H1 (cell line): ENCODE results near the gene JTB. TPM values are rescaled to one million over a fixed set of nuclear protein-coding genes. Genes with fewer than 3 reads are reported as not detected.
A peak's percentile ranks its signal among the peaks of the same experiment; 100 is the strongest.

Source experiments
- CTCF ChIA-PET: fragments of 300-600 bp; sonication (Branson Sonifier 250); formaldehyde crosslinking; loops from one replicate; lab custom pipeline; 2021; ENCODE audit not compliant: partially characterized antibody; lab: Charles Lee
- POLR2A ChIA-PET: fragments of 300-600 bp; sonication (Branson Sonifier 250); formaldehyde crosslinking; loops from one replicate; lab custom pipeline; 2021; ENCODE audit warnings: inconsistent platforms; ENCODE audit not compliant: partially characterized antibody; lab: Charles Lee
- DNase-seq, 2 experiments: peaks; one replicate each; pipeline versions ENCODE4 v3.0.0 to v3.0.0-alpha.2; 2010 to 2022; ENCODE audit warnings: low spot score in 2 of 2, low read depth in 1 of 2, mixed read lengths in 1 of 2
- FAIRE-seq: peaks from 2 replicates; lab custom pipeline; 2011; peaks lifted over from hg19 to GRCh38; lab: Jason Lieb, UNC
- H2AFZ ChIP-seq: 2 replicates; pipeline ENCODE4 v1.8.1; 2012; ENCODE audit warnings: low read length, inconsistent platforms
- H2AK5ac ChIP-seq: 2 replicates; pipeline ENCODE4 v1.6.1; 2013; ENCODE audit warnings: low read depth, low read length
- H2BK120ac ChIP-seq: replicated peaks from 2 replicates; pipeline ENCODE3; 2013; ENCODE audit warnings: low read depth, low read length, inconsistent platforms
- H2BK12ac ChIP-seq: 2 replicates; pipeline ENCODE4 v1.6.1; 2013; ENCODE audit warnings: low read depth, low read length
- H2BK15ac ChIP-seq: 2 replicates; pipeline ENCODE4 v1.6.1; 2013; ENCODE audit warnings: low read length
- H2BK20ac ChIP-seq: 2 replicates; pipeline ENCODE4 v1.6.1; 2013; ENCODE audit warnings: low read length
- H2BK5ac ChIP-seq: 2 replicates; pipeline ENCODE4 v1.6.1; 2013; ENCODE audit warnings: low read depth, low read length
- H3K14ac ChIP-seq: 2 replicates; pipeline ENCODE4 v1.6.1; 2013; ENCODE audit warnings: inconsistent platforms; ENCODE audit not compliant: insufficient read length
- H3K18ac ChIP-seq: 2 replicates; pipeline ENCODE4 v1.6.1; 2013; ENCODE audit warnings: low read length; ENCODE audit errors: extremely low read depth
- H3K23ac ChIP-seq: 2 replicates; pipeline ENCODE4 v1.6.1; 2013; ENCODE audit warnings: inconsistent platforms; ENCODE audit not compliant: insufficient read length
- H3K23me2 ChIP-seq: 2 replicates; pipeline ENCODE4 v1.6.1; 2013; ENCODE audit warnings: low read depth, low read length
- H3K27ac ChIP-seq: 2 replicates; pipeline ENCODE4 v1.6.1; 2011; ENCODE audit warnings: low read depth, low read length, inconsistent platforms
- H3K27me3 ChIP-seq, 4 experiments: replicated peaks in 1 of 4; 1 replicate in 1 of 4; 2 replicates in 3 of 4; pipeline versions ENCODE4 v1.6.1 to v1.8.1; 2011 to 2013; ENCODE audit warnings: low read length in 3 of 4, mild to moderate bottlenecking in 3 of 4, inconsistent platforms in 2 of 4, mixed read lengths in 2 of 4, moderate library complexity in 1 of 4; ENCODE audit not compliant: control insufficient read depth in 3 of 4, insufficient read depth in 3 of 4; ENCODE audit errors: extremely low read depth in 1 of 4
- H3K36me3 ChIP-seq, 4 experiments: 2 replicates each; pipeline versions ENCODE4 v1.6.1 to v1.8.1; 2011 to 2013; ENCODE audit warnings: mild to moderate bottlenecking in 4 of 4, low read length in 3 of 4, moderate library complexity in 2 of 4, control low read depth in 1 of 4, inconsistent platforms in 1 of 4; ENCODE audit not compliant: insufficient read depth in 4 of 4, control insufficient read depth in 2 of 4
- H3K4ac ChIP-seq: replicated peaks from 2 replicates; pipeline ENCODE3; 2013; ENCODE audit warnings: low read length, low read depth, mixed read lengths, inconsistent platforms; ENCODE audit not compliant: insufficient read length
- H3K4me1 ChIP-seq, 4 experiments: replicated peaks in 1 of 4; 1 replicate in 1 of 4; 2 replicates in 3 of 4; pipeline versions ENCODE4 v1.6.1 to v1.8.1; 2011 to 2013; ENCODE audit warnings: low read length in 3 of 4, inconsistent platforms in 2 of 4, mixed read lengths in 1 of 4; ENCODE audit not compliant: insufficient read depth in 4 of 4, control insufficient read depth in 3 of 4
- H3K4me2 ChIP-seq, 2 experiments: 2 replicates each; pipeline versions ENCODE4 v1.6.1 to v1.8.1; 2011 to 2013; ENCODE audit warnings: low read depth in 2 of 2, low read length in 2 of 2, control low read depth in 1 of 2, inconsistent platforms in 1 of 2, mild to moderate bottlenecking in 1 of 2; ENCODE audit not compliant: insufficient read depth in 1 of 2
- H3K4me3 ChIP-seq, 4 experiments: fragments of 200-600, 300-600 bp in 1 of 4; sonication (generic), shearing (Covaris generic), sonication (Bioruptor Twin) in 1 of 4; 2 replicates each; pipeline versions ENCODE4 v1.5.1 to v1.8.1; 2011 to 2016; ENCODE audit warnings: low read length in 4 of 4, low read depth in 3 of 4, control low read depth in 2 of 4, inconsistent platforms in 2 of 4, mild to moderate bottlenecking in 2 of 4, mixed read lengths in 1 of 4, moderate library complexity in 1 of 4; ENCODE audit not compliant: insufficient read depth in 2 of 4; ENCODE audit errors: extremely low read depth in 1 of 4
- H3K56ac ChIP-seq: replicated peaks from 2 replicates; pipeline ENCODE3; 2013; ENCODE audit warnings: low read depth, mild to moderate bottlenecking, mixed read lengths, low read length, inconsistent platforms; ENCODE audit not compliant: insufficient read length
- H3K79me1 ChIP-seq: 2 replicates; pipeline ENCODE4 v1.6.1; 2013; ENCODE audit warnings: low read depth, low read length, control low read depth
- H3K79me2 ChIP-seq, 2 experiments: 2 replicates each; pipeline versions ENCODE4 v1.6.1 to v1.8.1; 2012 to 2013; ENCODE audit warnings: low read length in 2 of 2, mild to moderate bottlenecking in 2 of 2, inconsistent platforms in 1 of 2; ENCODE audit not compliant: insufficient read depth in 2 of 2, control insufficient read depth in 1 of 2
- H3K9ac ChIP-seq, 4 experiments: replicated peaks in 1 of 4; 1 replicate in 1 of 4; 2 replicates in 3 of 4; pipeline versions ENCODE4 v1.6.1 to v1.8.1; 2011 to 2013; ENCODE audit warnings: low read depth in 3 of 4, low read length in 3 of 4, control low read depth in 2 of 4, mild to moderate bottlenecking in 2 of 4, moderate library complexity in 2 of 4, inconsistent platforms in 1 of 4; ENCODE audit errors: extremely low read depth in 1 of 4
- H3K9me3 ChIP-seq, 2 experiments: 2 replicates each; pipeline versions ENCODE4 v1.6.1 to v1.8.1; 2012 to 2013; ENCODE audit warnings: mild to moderate bottlenecking in 2 of 2, moderate library complexity in 2 of 2, control low read depth in 1 of 2, inconsistent platforms in 1 of 2, low read depth in 1 of 2, low read length in 1 of 2, mixed read lengths in 1 of 2; ENCODE audit not compliant: insufficient read depth in 2 of 2
- H4K20me1 ChIP-seq, 2 experiments: replicated peaks in 1 of 2; 2 replicates each; pipeline versions ENCODE3 to v1.8.1; 2011 to 2013; ENCODE audit warnings: inconsistent platforms in 2 of 2, low read length in 2 of 2, mild to moderate bottlenecking in 1 of 2; ENCODE audit not compliant: insufficient read depth in 2 of 2, control insufficient read depth in 1 of 2
- H4K5ac ChIP-seq: 2 replicates; pipeline ENCODE4 v1.6.1; 2013; ENCODE audit warnings: low read length, low read depth, mixed read lengths, inconsistent platforms; ENCODE audit not compliant: insufficient read length
- H4K8ac ChIP-seq: 2 replicates; pipeline ENCODE4 v1.8.0; 2013; ENCODE audit warnings: mild to moderate bottlenecking, moderate library complexity, low read length, inconsistent platforms; ENCODE audit not compliant: insufficient read depth; ENCODE audit errors: extremely low read depth
- H4K91ac ChIP-seq: replicated peaks from 2 replicates; pipeline ENCODE3; 2013; ENCODE audit warnings: low read length, mixed read lengths, inconsistent platforms; ENCODE audit not compliant: insufficient read length
- ATF2 ChIP-seq: IDR thresholded peaks from 2 replicates; pipeline ENCODE4 v1.6.1; 2012; ENCODE audit warnings: low read length, inconsistent platforms
- BCL11A ChIP-seq, 2 experiments: IDR thresholded peaks; one replicate each; pipeline ENCODE4 v1.6.1; 2011; ENCODE audit warnings: low read depth in 2 of 2, low read length in 2 of 2, mild to moderate bottlenecking in 2 of 2
- BRCA1 ChIP-seq: IDR thresholded peaks from 2 replicates; pipeline ENCODE4 v1.6.1; 2012; ENCODE audit warnings: low read depth, low read length, improper control_type of control experiment
- CREB1 ChIP-seq: IDR thresholded peaks from 2 replicates; pipeline ENCODE4 v1.6.1; 2012; ENCODE audit warnings: inconsistent platforms
- CTBP2 ChIP-seq: IDR thresholded peaks from 2 replicates; pipeline ENCODE4 v1.7.0; 2011; ENCODE audit warnings: borderline replicate concordance, mild to moderate bottlenecking, moderate library complexity, mixed read lengths, low read length; ENCODE audit not compliant: insufficient read depth, insufficient read length
- EP300 ChIP-seq, 2 experiments: IDR thresholded peaks; 1 replicate in 1 of 2; 2 replicates in 1 of 2; pipeline ENCODE4 v1.6.1; 2011 to 2012; ENCODE audit warnings: low read depth in 2 of 2, low read length in 2 of 2, mild to moderate bottlenecking in 2 of 2, borderline replicate concordance in 1 of 2, inconsistent platforms in 1 of 2, moderate library complexity in 1 of 2
- HDAC6 ChIP-seq: IDR thresholded peaks from one replicate; pipeline ENCODE4 v1.7.1; 2012; ENCODE audit warnings: low read depth, mild to moderate bottlenecking, inconsistent platforms, low read length, moderate library complexity
- JUN ChIP-seq: IDR thresholded peaks from 2 replicates; pipeline ENCODE4 v1.6.1; 2011; ENCODE audit warnings: low read depth, mild to moderate bottlenecking, improper control_type of control experiment, low read length
- SP4 ChIP-seq: IDR thresholded peaks from 2 replicates; pipeline ENCODE4 v1.6.1; 2012; ENCODE audit warnings: low read length, inconsistent platforms
- ZNF274 ChIP-seq: IDR thresholded peaks from 2 replicates; pipeline ENCODE4 v1.7.0; 2012; ENCODE audit warnings: low read length, borderline replicate concordance; ENCODE audit errors: extremely low read depth
- WGBS, 2 experiments: shearing (Covaris generic) in 1 of 2; methylation state at CpG; one replicate each; pipeline versions ENCODE4 v1.1.6 to v1.1.7; 2013 to 2015; ENCODE audit warnings: low lambda C conversion rate in 2 of 2, mixed read lengths in 2 of 2, inconsistent platforms in 1 of 2, low coverage in 1 of 2, missing lambda C conversion rate in 1 of 2; ENCODE audit not compliant: insufficient replicate concordance in 2 of 2, insufficient coverage in 1 of 2, insufficient read length in 1 of 2; ENCODE audit errors: extremely low coverage in 1 of 2, missing lambda C conversion rate in 1 of 2; 5-methylcytosine and 5-hydroxymethylcytosine counted together
- polyA plus RNA-seq, 7 experiments: library from polyadenylated mRNA; depleted of rRNA in 3 of 7; stranded (reverse) in 5 of 7; unstranded in 2 of 7; fragments of >200 nt in 5 of 7; fragments of 200-250 nt in 2 of 7; gene quantifications; 1 replicate in 5 of 7; 2 replicates in 1 of 7; 4 replicates in 1 of 7; pipeline versions ENCODE4 v1.2.1 to v1.2.3, GENCODE V29; 2011 to 2013; ENCODE audit warnings: missing spikeins in 2 of 7, mixed read lengths in 2 of 7
- total RNA-seq: library from RNA; stranded (reverse); fragmentation: NEBNext Ultra II Directional; extraction: Animal tissue kit (Norgen Biotek cat#: 25700); gene quantifications from 2 replicates; pipeline ENCODE4 v1.2.1, GENCODE V29; 2021

The JTB gene
- total and polyA plus RNA-seq, 2 of the 8 experiments (the other 6 are each of a cell fraction or from before 2014, with no cell fraction given), result 91.1 to 122 TPM

GRCh38 chr1:153944827-153945117, 32.7 kb downstream of the JTB start:
- 97% methylated on average over 3 of the region's 3 CpGs; no CpG with 5 or more reads in 1 of the 2 experiments for WGBS, 2 experiments
- no peak overlapping the region for H2AFZ ChIP-seq
- H3K9me3 ChIP-seq, result no peaks in the 10 kb centered on the region
- ChIA-PET POLR2A (interaction anchor here (0.7 to 11.4 kb wide), 12 partner anchors 11 to 147 kb away, joined by 3 to 75 read pairs (median 35); partner anchors contain the start of genes CREB3L4, CRTC2, GATAD2B and JTB), CTCF (interaction anchor here (0.6 to 4.2 kb wide), 17 partner anchors 10 to 433 kb away, joined by 3 to 31 read pairs (median 4); partner anchors contain the start of genes CREB3L4, CRTC2 and RAB13)
- no peak overlapping the region for H2BK120ac ChIP-seq
- peaks cover 6 to 26% (median 17%) of the 10 kb centered on the region in 4 experiments; a peak in 4 of 8 replicates for H3K36me3 ChIP-seq
- no peak overlapping the region for H2BK20ac ChIP-seq
- H3K4me3 ChIP-seq, result peak overlapping the region in 1 of 4 experiments; percentile 79; a peak in 2 of 8 replicates
- H3K56ac ChIP-seq, result no peak overlapping the region
- peak overlapping the region; percentile 69 to 89; a peak in 2 of 4 replicates for H3K4me2 ChIP-seq
- peaks cover 0 to 18% of the 10 kb centered on the region in 2 experiments; a peak in 2 of 4 replicates for H3K79me2 ChIP-seq
- no peak overlapping the region for H4K5ac ChIP-seq
- H3K79me1 ChIP-seq, result no peaks in the 10 kb centered on the region
- H4K91ac ChIP-seq, result no peak overlapping the region
- no peak overlapping the region for H2BK5ac ChIP-seq
- no peak overlapping the region for H3K23ac ChIP-seq
- H3K18ac ChIP-seq, result no peak overlapping the region
- H3K4me1 ChIP-seq, result peaks cover 0 to 5% (median 2%) of the 10 kb centered on the region in 4 experiments; a peak in 2 of 7 replicates
- no peak overlapping the region for H4K8ac ChIP-seq
- no peak overlapping the region for H3K27ac ChIP-seq
- no peaks in the 10 kb centered on the region for H3K27me3 ChIP-seq
- no peak overlapping the region for H2BK15ac ChIP-seq
- H2AK5ac ChIP-seq, result no peak overlapping the region
- peaks cover 2 to 3% of the 10 kb centered on the region in 2 experiments for H4K20me1 ChIP-seq
- DNase-seq, result no peak
- no peak overlapping the region for H2BK12ac ChIP-seq
- no peak overlapping the region for H3K4ac ChIP-seq
- H3K23me2 ChIP-seq, result peaks cover 6% of the 10 kb centered on the region; the same call in 1 of the 2 replicates
- H3K9ac ChIP-seq, result no peak overlapping the region
- H3K14ac ChIP-seq, result no peak overlapping the region
- no peak for FAIRE-seq
- TF ChIP-seq SP4 (no peak), CTBP2 (no peak), JUN (no peak), BRCA1 (no peak), HDAC6 (no peak), CREB1 (no peak), ZNF274 (no peak), ATF2 (no peak), EP300 (IDR thresholded peaks at IDR 0.05; ENCODE audit: borderline replicate concordance in 1 of 2, low read depth in 2 of 2, low read length in 2 of 2) (no peak), BCL11A (IDR thresholded peaks at IDR 0.05; ENCODE audit: low read depth in 2 of 2, low read length in 2 of 2) (no peak)
